Right lobe of liver (tissue), 4 donors: Measurements from ENCODE around the gene FYN.

Experiments used
- POLR2A ChIP-seq: fragments of 450-650 bp; IDR thresholded peaks from one replicate; pipeline ENCODE4 v1.6.1; 2017; ENCODE audit warnings: antibody characterized with exemption, mild to moderate bottlenecking
- TF ChIP-seq, protein P1 (sequence below), 4 donors: fragments of 200-600 bp in 3 of 4; fragments of 450-650 bp in 1 of 4; IDR thresholded peaks; one replicate each; pipeline versions ENCODE4 v1.5.1 to v1.8.0; 2016 to 2022; ENCODE audit warnings: antibody characterized with exemption in 4 of 4, mild to moderate bottlenecking in 2 of 4
- donor health status: DM: no; HTN: no; CAD: no.
- donor health status: DM: no; HTN: no; CAD: no.
- donor health status: DM: no; HTN: yes; CAD: no.

DNA sequence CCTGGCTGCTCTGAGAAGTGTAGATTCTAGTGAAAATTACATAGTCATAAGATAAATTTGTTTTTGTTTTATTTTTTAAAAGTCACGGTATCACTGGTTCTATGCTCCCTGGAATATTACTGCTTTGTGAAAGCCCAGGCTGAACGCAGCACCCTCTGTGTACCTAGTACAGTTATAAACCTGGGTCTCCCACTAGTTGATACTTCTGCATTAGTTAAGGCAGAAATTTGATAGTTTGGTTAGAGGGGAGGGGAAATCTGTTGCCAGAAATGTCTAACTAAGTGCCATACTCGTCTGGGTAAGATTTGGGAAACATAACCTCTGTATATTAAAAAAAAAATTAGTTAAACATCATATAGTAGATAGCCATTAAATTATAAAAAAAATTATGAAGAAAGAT, 156.9 kb downstream of the FYN start:
- TF ChIP-seq, protein P1, sequence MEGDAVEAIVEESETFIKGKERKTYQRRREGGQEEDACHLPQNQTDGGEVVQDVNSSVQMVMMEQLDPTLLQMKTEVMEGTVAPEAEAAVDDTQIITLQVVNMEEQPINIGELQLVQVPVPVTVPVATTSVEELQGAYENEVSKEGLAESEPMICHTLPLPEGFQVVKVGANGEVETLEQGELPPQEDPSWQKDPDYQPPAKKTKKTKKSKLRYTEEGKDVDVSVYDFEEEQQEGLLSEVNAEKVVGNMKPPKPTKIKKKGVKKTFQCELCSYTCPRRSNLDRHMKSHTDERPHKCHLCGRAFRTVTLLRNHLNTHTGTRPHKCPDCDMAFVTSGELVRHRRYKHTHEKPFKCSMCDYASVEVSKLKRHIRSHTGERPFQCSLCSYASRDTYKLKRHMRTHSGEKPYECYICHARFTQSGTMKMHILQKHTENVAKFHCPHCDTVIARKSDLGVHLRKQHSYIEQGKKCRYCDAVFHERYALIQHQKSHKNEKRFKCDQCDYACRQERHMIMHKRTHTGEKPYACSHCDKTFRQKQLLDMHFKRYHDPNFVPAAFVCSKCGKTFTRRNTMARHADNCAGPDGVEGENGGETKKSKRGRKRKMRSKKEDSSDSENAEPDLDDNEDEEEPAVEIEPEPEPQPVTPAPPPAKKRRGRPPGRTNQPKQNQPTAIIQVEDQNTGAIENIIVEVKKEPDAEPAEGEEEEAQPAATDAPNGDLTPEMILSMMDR (IDR thresholded peaks at IDR 0.05): no peak
- TF ChIP-seq POLR2A: no peak
